Liver (tissue), 9 donors: ENCODE measurements around the gene SELL. TPM values are rescaled to one million over a fixed set of nuclear protein-coding genes. Genes with fewer than 3 reads are reported as not detected.

ENCODE experiments used
- DNase-seq: peaks from one replicate; pipeline ENCODE4 v3.0.0-alpha.2; 2017; ENCODE audit warnings: low spot score
- H3K27ac ChIP-seq, 2 donors: one replicate each; pipeline ENCODE4 v1.7.0; 2013; ENCODE audit warnings: inconsistent platforms in 2 of 2, low read length in 2 of 2, control low read depth in 1 of 2, low read depth in 1 of 2, mild to moderate bottlenecking in 1 of 2
- H3K27me3 ChIP-seq, 4 donors: one replicate each; pipeline versions ENCODE4 v1.6.1 to v1.7.0; 2013; ENCODE audit warnings: low read length in 3 of 4, inconsistent platforms in 1 of 4, mild to moderate bottlenecking in 1 of 4, moderate library complexity in 1 of 4; ENCODE audit not compliant: control insufficient read depth in 4 of 4, insufficient read depth in 4 of 4
- H3K36me3 ChIP-seq, 4 donors: one replicate each; pipeline versions ENCODE4 v1.6.1 to v1.7.0; 2013; ENCODE audit warnings: low read length in 3 of 4, mild to moderate bottlenecking in 3 of 4, low read depth in 1 of 4, moderate library complexity in 1 of 4; ENCODE audit not compliant: control insufficient read depth in 4 of 4, insufficient read depth in 3 of 4
- H3K4me1 ChIP-seq, 4 donors: one replicate each; pipeline versions ENCODE4 v1.6.1 to v1.7.0; 2013; ENCODE audit warnings: low read length in 3 of 4, mild to moderate bottlenecking in 3 of 4, moderate library complexity in 1 of 4; ENCODE audit not compliant: control insufficient read depth in 4 of 4, insufficient read depth in 4 of 4
- H3K4me3 ChIP-seq, 3 donors: one replicate each; pipeline versions ENCODE4 v1.6.1 to v1.7.0; 2013; ENCODE audit warnings: low read length in 3 of 3, control low read depth in 1 of 3, low read depth in 1 of 3, mild to moderate bottlenecking in 1 of 3
- H3K9ac ChIP-seq, 2 donors: one replicate each; pipeline ENCODE4 v1.7.0; 2013; ENCODE audit warnings: low read length in 2 of 2, mild to moderate bottlenecking in 2 of 2, moderate library complexity in 2 of 2, control low read depth in 1 of 2, low read depth in 1 of 2
- H3K9me3 ChIP-seq, 4 donors: one replicate each; pipeline versions ENCODE4 v1.6.1 to v1.7.0; 2013; ENCODE audit warnings: low read length in 3 of 4; ENCODE audit not compliant: control insufficient read depth in 4 of 4
- EGR1 ChIP-seq, 2 donors: IDR thresholded peaks; 2 replicates each; pipeline ENCODE4 v1.6.1; 2016 to 2018; ENCODE audit warnings: antibody characterized with exemption in 2 of 2, low read depth in 2 of 2
- FOXA1 ChIP-seq: IDR thresholded peaks from 2 replicates; pipeline ENCODE4 v1.6.1; 2016; ENCODE audit warnings: antibody characterized with exemption
- FOXA2 ChIP-seq: IDR thresholded peaks from 2 replicates; pipeline ENCODE4 v1.6.1; 2016; ENCODE audit warnings: antibody characterized with exemption
- GABPA ChIP-seq, 2 donors: IDR thresholded peaks in 1 of 2; conservative IDR thresholded peaks in 1 of 2; 2 replicates each; pipeline ENCODE4 v1.6.1; 2016; ENCODE audit warnings: antibody characterized with exemption in 2 of 2, mild to moderate bottlenecking in 1 of 2, moderate library complexity in 1 of 2
- MAX ChIP-seq: IDR thresholded peaks from 2 replicates; pipeline ENCODE4 v1.6.1; 2016; ENCODE audit warnings: antibody characterized with exemption
- NR2F2 ChIP-seq: IDR thresholded peaks from 2 replicates; pipeline ENCODE4 v1.6.1; 2016; ENCODE audit warnings: antibody characterized with exemption
- RAD21 ChIP-seq, 2 donors: IDR thresholded peaks; 2 replicates each; pipeline ENCODE4 v1.6.1; 2016; ENCODE audit warnings: antibody characterized with exemption in 2 of 2, mild to moderate bottlenecking in 2 of 2
- RXRA ChIP-seq, 2 donors: IDR thresholded peaks; 2 replicates each; pipeline ENCODE4 v1.6.1; 2017 to 2018; ENCODE audit warnings: antibody characterized with exemption in 2 of 2, mild to moderate bottlenecking in 1 of 2
- SP1 ChIP-seq: IDR thresholded peaks from 2 replicates; pipeline ENCODE4 v1.6.1; 2018; ENCODE audit warnings: antibody characterized with exemption, mild to moderate bottlenecking
- TAF1 ChIP-seq: conservative IDR thresholded peaks from 2 replicates; pipeline ENCODE4 v1.6.1; 2016; ENCODE audit warnings: antibody characterized with exemption, mild to moderate bottlenecking
- YY1 ChIP-seq: IDR thresholded peaks from 2 replicates; pipeline ENCODE4 v1.6.1; 2016; ENCODE audit warnings: antibody characterized with exemption, mild to moderate bottlenecking
- ZBTB33 ChIP-seq: IDR thresholded peaks from 2 replicates; pipeline ENCODE4 v1.6.1; 2016; ENCODE audit warnings: antibody characterized with exemption
- WGBS: extraction: QIAGEN DNeasy Blood & Tissue Kit; methylation state at CpG from one replicate; pipeline ENCODE4 v1.1.7; 2013; 5-methylcytosine and 5-hydroxymethylcytosine counted together
- polyA plus RNA-seq, 2 donors: library from polyadenylated mRNA; stranded (reverse) in 1 of 2; unstranded in 1 of 2; fragments of 200-250 nt in 1 of 2; fragments of >200 nt in 1 of 2; fragmentation: Nextera tagmentation in 1 of 2; extraction: Ambion mirVana in 1 of 2; gene quantifications; one replicate each; pipeline versions ENCODE4 v1.2.1 to v1.2.3, GENCODE V29; 2013 to 2015
- total RNA-seq, 2 donors: library from RNA; depleted of rRNA; stranded (reverse); fragments of >200 nt; gene quantifications; one replicate each; pipeline ENCODE4 v1.2.3, GENCODE V29; 2014
- TF ChIP-seq, protein P1 (sequence below): fragments of 150-350 bp; IDR thresholded peaks from 2 replicates; pipeline ENCODE4 v1.5.1; 2017; ENCODE audit warnings: improper control_type of control experiment, low read depth, low read length; ENCODE audit not compliant: missing input control
- TF ChIP-seq, protein P2 (sequence below): IDR thresholded peaks from 2 replicates; pipeline ENCODE4 v1.6.1; 2016; ENCODE audit warnings: antibody characterized with exemption
- donor health status: healthy.
- donor health status: healthy.
- donor health status: healthy.
- donor health status: healthy.
- donor health status: healthy.

Gene SELL
- total and polyA plus RNA-seq, 4 donors = 1.5 to 9.9 (median 4.8) TPM

DNA sequence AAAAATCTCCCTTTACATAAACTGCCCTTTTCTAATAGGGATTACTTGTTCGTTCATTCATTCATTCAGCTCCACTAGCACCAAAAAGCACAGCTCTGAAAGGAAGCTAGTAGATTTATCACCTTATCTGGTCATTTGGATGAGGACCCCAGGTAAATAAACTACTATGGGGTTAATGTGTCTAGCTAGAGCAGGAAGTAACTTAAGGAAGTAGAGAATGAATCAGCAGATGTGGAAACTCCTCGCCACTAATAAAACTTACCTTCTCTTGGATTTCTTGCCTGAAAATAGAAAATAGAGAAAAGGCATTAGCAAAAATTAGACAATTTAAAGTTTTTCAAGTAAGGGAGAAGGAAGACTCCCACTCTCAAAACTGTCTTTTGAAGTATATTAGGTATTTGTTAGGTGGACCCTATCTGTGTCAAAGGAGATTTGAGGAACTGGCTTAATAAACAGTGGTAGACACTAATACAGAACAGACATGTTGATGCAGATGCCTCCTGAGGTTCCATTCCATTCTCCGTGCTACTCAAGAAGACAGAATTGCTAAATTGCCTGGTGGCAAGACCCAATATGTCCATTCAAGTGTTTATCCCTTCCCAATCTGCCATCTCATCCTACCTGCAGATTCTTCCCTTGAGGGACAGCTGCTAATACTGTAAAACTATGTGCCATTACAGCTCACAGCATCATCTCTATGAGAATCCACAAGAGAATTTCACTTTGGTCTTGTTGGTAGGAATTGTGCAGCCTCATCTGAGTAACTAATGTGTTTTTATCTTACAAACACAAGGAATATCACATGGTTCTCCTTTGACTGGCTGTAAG, 14.9 kb downstream of the SELL start (continued):
- TF ChIP-seq MAX (no peak), FOXA1 (no peak)

- H3K27ac ChIP-seq = no peak overlapping the region
- H3K9me3 ChIP-seq = no peaks in the 10 kb centered on the region
- peaks cover 0 to 2% (median 0%) of the 10 kb centered on the region in 4 donors for H3K4me1 ChIP-seq
- H3K27me3 ChIP-seq = no peaks in the 10 kb centered on the region
- H3K4me3 ChIP-seq = no peak overlapping the region
- no peak for TF ChIP-seq GABPA (IDR thresholded peaks at IDR 0.05 in 1 of 2, conservative IDR thresholded peaks at IDR 0.05 in 1 of 2)
- no peak for TF ChIP-seq YY1
- TF ChIP-seq FOXA2 = no peak
- TF ChIP-seq ZBTB33 = no peak
- TF ChIP-seq SP1 = no peak
- TF ChIP-seq, protein P1, sequence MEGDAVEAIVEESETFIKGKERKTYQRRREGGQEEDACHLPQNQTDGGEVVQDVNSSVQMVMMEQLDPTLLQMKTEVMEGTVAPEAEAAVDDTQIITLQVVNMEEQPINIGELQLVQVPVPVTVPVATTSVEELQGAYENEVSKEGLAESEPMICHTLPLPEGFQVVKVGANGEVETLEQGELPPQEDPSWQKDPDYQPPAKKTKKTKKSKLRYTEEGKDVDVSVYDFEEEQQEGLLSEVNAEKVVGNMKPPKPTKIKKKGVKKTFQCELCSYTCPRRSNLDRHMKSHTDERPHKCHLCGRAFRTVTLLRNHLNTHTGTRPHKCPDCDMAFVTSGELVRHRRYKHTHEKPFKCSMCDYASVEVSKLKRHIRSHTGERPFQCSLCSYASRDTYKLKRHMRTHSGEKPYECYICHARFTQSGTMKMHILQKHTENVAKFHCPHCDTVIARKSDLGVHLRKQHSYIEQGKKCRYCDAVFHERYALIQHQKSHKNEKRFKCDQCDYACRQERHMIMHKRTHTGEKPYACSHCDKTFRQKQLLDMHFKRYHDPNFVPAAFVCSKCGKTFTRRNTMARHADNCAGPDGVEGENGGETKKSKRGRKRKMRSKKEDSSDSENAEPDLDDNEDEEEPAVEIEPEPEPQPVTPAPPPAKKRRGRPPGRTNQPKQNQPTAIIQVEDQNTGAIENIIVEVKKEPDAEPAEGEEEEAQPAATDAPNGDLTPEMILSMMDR = peak; percentile 4
- no peak for TF ChIP-seq EGR1 (IDR thresholded peaks at IDR 0.05; ENCODE audit: low read depth in 2 of 2)
- peak in 1 of 2 donors; percentile 35 for TF ChIP-seq RAD21 (IDR thresholded peaks at IDR 0.05)
- no peak for TF ChIP-seq NR2F2
- no peak for TF ChIP-seq RXRA (IDR thresholded peaks at IDR 0.05)
- TF ChIP-seq TAF1 = no peak
- TF ChIP-seq, protein P2, sequence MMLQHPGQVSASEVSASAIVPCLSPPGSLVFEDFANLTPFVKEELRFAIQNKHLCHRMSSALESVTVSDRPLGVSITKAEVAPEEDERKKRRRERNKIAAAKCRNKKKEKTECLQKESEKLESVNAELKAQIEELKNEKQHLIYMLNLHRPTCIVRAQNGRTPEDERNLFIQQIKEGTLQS = no peak
- TF ChIP-seq MAX = no peak
- DNase-seq = no peak
- H3K9ac ChIP-seq = no peak overlapping the region
- WGBS = 55% methylated on average over 5 of the region's 5 CpGs
- H3K36me3 ChIP-seq = no peaks in the 10 kb centered on the region
These were observed 16.9 kb downstream of the SELL start for GRCh38 chr1:169694304-169695075.
